GM18520 (cell line): ENCODE data around the gene GNAI3.
"Not testable (repeated sequence)": the region's sequence is repeated elsewhere in the genome, so short reads cannot be mapped to it uniquely, and the experiment has no call there.

ENCODE experiments used
- ATAC-seq: cut with Tn5 transposase; IDR thresholded peaks from one replicate; pipeline ENCODE4 v1.9.1; 2021; ENCODE audit not compliant: unreplicated experiment

GNAI3 gene

DNA sequence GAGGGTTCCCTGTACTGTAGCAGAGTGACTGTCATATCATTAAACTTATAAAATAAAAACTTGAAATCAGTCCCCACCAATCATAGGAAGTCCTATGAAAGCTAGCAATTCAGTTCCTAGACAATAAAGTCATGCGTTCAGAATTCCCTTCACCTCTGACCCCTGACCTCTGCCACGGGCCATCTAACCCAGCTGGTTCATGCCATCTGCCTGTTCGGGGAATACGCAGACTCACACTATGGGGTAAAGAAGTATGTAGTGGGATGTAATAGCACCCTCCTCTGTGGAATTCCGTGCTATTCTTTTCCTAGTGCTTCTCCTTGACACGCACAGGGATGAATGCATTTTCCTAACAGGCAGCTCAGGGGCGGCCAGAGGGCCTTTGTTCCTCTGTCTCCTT, 109.6 kb downstream of the GNAI3 start:
- no peak for ATAC-seq

DNA sequence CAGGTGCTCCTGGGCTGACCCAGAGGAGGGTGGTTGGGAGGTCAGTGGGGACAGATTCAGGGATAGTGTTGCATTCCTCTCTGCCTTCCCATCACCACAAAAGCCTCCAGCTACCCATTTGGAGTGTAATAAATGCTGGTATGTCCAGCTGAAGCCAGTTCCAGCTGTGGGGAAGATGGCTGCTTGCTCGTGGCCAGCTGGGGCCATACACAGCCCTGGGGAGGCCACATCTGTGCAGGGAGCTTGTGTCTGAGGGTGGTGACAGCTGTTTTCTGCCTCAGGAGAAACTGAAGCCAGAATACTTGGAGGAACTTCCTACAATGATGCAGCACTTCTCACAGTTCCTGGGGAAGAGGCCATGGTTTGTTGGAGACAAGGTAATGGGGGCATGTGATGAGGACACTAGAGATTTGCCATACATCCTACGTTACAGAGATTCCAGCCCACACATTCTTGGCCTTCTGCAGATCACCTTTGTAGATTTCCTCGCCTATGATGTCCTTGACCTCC, 110.2 kb downstream of the GNAI3 start:
- ATAC-seq = no peak

DNA sequence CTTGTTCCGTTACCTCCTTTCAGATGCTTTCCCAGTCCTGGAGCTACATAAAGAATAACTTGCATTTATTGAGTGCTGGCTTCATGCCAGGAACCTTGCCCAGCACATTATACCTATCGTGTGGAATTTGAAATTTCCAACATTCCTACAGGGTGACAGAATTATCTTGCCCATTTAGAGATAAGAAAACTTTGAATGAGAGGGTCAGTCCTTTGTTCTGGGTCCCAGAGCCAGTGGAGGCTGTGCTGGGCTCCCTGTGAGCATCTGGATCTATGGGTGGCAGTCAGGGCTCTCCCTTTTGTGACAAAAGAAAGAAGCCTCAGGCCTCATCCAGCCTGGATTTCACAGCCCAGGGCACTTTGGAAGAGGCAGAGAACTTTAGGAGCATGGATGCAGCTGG, 110.7 kb downstream of the GNAI3 start:
- no peak for ATAC-seq

DNA sequence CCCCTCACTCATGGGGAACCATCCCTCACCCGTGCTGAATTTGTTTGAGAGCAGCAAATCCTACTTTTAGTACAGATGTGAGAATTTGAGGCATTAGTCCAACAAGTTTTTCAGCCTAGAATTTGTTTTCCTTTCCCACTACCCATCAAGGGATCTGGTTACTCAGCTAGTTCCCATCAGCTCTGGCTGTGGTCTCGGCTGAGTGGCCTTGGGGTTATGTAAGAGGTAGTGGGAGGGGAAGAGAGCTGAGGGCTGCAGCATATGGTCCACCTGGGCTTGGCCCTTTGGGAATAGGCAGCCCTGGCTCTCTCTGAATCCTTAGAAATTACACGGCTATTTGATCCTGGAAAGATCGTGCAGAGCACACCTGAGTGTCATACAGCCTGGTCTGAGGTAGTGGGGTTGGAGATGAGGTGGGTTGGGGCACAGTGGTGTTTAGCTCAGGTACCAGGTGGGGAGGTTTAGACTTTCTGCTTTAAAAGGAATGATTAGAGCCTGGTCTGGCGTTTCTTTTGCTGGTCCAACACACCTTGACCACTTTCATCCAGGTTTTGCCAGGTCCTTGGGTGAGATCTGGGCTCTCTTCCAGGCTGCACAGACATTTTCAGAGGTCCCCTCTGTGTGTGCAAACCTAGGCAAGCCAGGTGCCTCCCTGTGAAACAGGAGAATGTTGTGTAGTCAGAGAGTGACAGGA, 111.7 kb downstream of the GNAI3 start:
- ATAC-seq = no peak

DNA sequence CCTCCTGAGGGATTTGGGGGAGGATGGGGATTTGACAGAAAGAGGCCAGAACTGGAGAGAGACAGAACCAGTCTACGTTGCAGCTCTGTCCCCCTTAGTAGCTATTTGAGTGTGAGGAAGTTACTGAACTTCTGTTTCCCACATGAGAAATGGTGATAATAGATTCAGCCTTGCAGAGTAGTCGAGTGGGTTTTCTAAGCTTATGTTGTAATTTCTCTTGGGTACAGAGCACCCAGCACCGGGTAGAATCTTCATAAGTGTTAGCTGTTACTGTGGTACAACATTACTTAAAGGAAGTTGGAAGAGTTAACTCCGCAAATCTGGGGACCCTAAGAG, 112.2 kb downstream of the GNAI3 start:
- ATAC-seq = not testable (repeated sequence)

DNA sequence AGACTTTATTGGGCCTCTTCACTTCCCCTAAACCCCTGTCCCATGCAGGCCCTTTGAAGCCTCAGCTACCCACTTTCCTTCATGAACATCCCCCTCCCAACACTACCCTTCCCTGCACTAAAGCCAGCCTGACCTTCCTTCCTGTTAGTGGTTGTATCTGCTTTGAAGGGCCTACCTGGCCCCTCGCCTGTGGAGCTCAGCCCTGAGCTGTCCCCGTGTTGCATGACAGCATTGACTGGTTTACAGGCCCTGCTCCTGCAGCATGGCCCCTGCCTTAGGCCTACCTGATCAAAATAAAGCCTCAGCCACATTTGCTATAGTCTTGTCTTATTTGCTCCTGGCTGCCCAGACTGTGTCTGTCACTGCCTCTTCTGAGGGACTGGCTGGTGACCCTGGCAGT, 113.0 kb downstream of the GNAI3 start:
- no peak for ATAC-seq

DNA sequence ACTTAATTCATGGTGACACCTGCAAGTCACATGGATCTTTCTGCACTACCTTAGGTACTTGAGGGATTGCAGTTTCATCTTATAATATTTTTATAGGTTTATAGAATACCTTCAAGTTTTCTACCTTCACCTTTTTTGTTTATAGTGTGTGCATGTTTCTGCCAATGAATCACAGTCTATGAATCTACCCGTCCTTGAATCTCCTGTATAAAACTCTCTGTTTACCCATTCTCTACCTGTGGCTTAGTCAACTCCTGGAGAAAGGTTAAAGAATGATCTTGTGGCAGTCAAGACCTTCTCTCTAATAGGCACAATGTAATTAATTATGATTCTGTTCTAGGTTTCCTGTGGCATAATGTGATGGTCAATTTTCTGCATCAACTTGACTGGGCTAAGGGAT, 116.3 kb downstream of the GNAI3 start:
- ATAC-seq = no peak

DNA sequence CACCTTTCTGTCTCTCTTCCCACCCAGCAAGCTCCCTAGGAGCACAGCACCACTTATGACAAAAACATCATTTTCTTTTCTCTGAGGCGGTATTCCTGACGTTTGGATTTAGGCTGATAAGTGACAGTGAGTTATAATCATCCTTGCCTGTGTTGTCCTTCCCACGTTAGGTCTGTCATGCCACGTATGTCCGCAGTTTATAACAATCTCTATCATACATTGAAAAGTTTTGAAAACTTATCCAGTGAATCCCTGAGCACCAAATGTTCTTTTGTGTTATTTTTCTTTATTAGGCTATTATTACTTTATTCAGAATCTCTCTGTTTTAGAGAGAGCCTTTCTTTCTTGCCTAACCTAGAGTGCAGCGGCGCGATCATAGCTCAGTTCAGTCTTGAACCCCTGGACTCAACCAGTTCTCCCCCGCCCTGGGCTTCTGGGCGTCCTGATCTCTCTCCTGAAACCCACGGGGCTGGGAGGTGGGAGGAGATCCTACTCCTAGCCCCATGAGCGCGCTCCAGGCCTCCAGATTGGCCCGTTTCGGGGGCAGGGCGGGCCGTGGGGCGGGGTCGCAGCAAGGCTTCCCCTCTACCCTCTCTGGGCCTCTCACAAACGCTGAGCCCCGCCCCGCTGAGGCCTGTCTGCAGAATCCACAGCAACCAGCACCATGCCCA, 119.2 kb downstream of the GNAI3 start, which contains the start of gene GSTM2:
TSS of gene GSTM2 (plus strand) at position 606 of the 671 bp plus-strand sequence. CDS start at position 665, 59 bp downstream.
- ATAC-seq = no peak
